Adrenal gland (tissue), 12 donors: ENCODE data around the gene SLC26A1. TPM values are rescaled to one million over a fixed set of nuclear protein-coding genes. Genes with fewer than 3 reads are reported as not detected.
"Not testable (repeated sequence)": the region's sequence is repeated elsewhere in the genome, so short reads cannot be mapped to it uniquely, and the experiment has no call there.

Source experiments
- DNase-seq, 7 donors: peaks; one replicate each; pipeline ENCODE4 v3.0.0-alpha.2; 2019 to 2020
- H3K27ac ChIP-seq, 5 donors: fragments of 200-600 bp; sonication (generic) in 4 of 5; 1 replicate in 3 of 5; 2 replicates in 2 of 5; pipeline versions ENCODE4 v1.5.1 to v1.8.0; 2016 to 2020; ENCODE audit warnings: mild to moderate bottlenecking in 1 of 5
- H3K27me3 ChIP-seq: fragments of 200-600 bp; 2 replicates; pipeline ENCODE4 v1.8.0; 2021
- H3K36me3 ChIP-seq, 2 donors: fragments of 200-600 bp; replicated peaks in 1 of 2; 1 replicate in 1 of 2; 2 replicates in 1 of 2; pipeline versions ENCODE4 v1.5.1 to v1.8.0; 2018 to 2022
- H3K4me1 ChIP-seq, 2 donors: fragments of 200-600 bp; replicated peaks in 1 of 2; 1 replicate in 1 of 2; 2 replicates in 1 of 2; pipeline versions ENCODE4 v1.5.1 to v1.8.0; 2018 to 2021
- H3K4me3 ChIP-seq, 4 donors: fragments of 200-600 bp; sonication (generic) in 3 of 4; one replicate each; pipeline ENCODE4 v1.5.1; 2016 to 2018
- H3K9me3 ChIP-seq, 3 donors: fragments of 200-600 bp; sonication (generic) in 1 of 3; replicated peaks in 1 of 3; 1 replicate in 2 of 3; 2 replicates in 1 of 3; pipeline versions ENCODE4 v1.5.1 to v1.8.0; 2016 to 2021
- CTCF ChIP-seq, 6 experiments: fragments of 450-650 bp in 4 of 6; fragments of 200-600 bp in 2 of 6; sonication (generic) in 1 of 6; IDR thresholded peaks; 1 replicate in 5 of 6; 2 replicates in 1 of 6; pipeline versions ENCODE4 v1.5.1 to v1.8.0; 2016 to 2021; ENCODE audit warnings: antibody characterized with exemption in 6 of 6, mild to moderate bottlenecking in 2 of 6, moderate library complexity in 1 of 6
- POLR2A ChIP-seq, 2 donors: fragments of 450-650 bp; IDR thresholded peaks; one replicate each; pipeline ENCODE4 v1.6.1; 2017; ENCODE audit warnings: antibody characterized with exemption in 2 of 2, mild to moderate bottlenecking in 2 of 2, moderate library complexity in 1 of 2
- WGBS, 4 donors: extraction: QIAGEN DNeasy Blood & Tissue Kit in 2 of 4; methylation state at CpG; one replicate each; pipeline versions ENCODE4 v1.1.5 to v1.1.7; 2013 to 2017; 5-methylcytosine and 5-hydroxymethylcytosine counted together
- intact Hi-C, 2 donors: fragments of 100-400 bp; cut with DNase I; formaldehyde crosslinking; loops; one replicate each; pipeline versions ENCODE4 v1.14.1 to v1.15.0; 2022 to 2023
- polyA plus RNA-seq, 3 donors: library from polyadenylated mRNA; stranded (reverse); fragments of 200-250 nt in 2 of 3; fragments of 350-450 nt in 1 of 3; fragmentation: Illumina TruSeq in 1 of 3; extraction: RNeasy Lipid Tissue Mini Kit (QIAGEN cat#74804) in 1 of 3; gene quantifications; one replicate each; pipeline ENCODE4 v1.2.3, GENCODE V29; 2013 to 2014
- total RNA-seq, 9 donors: library from RNA; depleted of rRNA in 4 of 9; stranded (reverse); fragments of >200 nt in 4 of 9; fragments of 120-200 nt in 1 of 9; fragmentation: NEBNext Ultra II Directional in 1 of 9; extraction: Animal tissue kit (Norgen Biotek cat#: 25700) in 1 of 9; gene quantifications; one replicate each; pipeline versions ENCODE4 v1.1.0 to v1.2.4, GENCODE V29; 2013 to 2023
- donor health status: healthy with polysubstance abuse.
- donor health status: Bipolar disorder and iron deficiency.
- donor health status: DM: yes; HTN: yes; CAD: no.
- donor health status: DM: no; HTN: no; CAD: no.
- donor health status: DM: no; HTN: no; CAD: no.
- donor health status: DM: yes; HTN: yes; CAD: no.

The SLC26A1 gene
- total and polyA plus RNA-seq, 12 donors = 0.85 to 55.0 (median 3.9) TPM

GRCh38 chr4:1002131-1002630 is 9.0 kb upstream of the SLC26A1 start:
- Histone ChIP-seq H3K9me3 (no peaks in the 10 kb centered on the region), H3K4me1 (peaks cover 18 to 20% of the 10 kb centered on the region in 2 donors), H3K27ac (no peak overlapping the region), H3K4me3 (peak overlapping the region in 1 of 4 donors; percentile 26), H3K27me3 (peaks cover 38% of the 10 kb centered on the region), H3K36me3 (no peaks in the 10 kb centered on the region)
- WGBS, 4 donors = 2 to 3% methylated on average over 54 of the region's 54 CpGs; no CpG with 5 or more reads in 2 of the 4 donors
- DNase-seq = peak in 4 of 7 donors; percentile 61 to 65 (median 63)
- intact Hi-C loops = no loop called here
- no peak for TF ChIP-seq POLR2A (IDR thresholded peaks at IDR 0.05)
- no peak for TF ChIP-seq CTCF (IDR thresholded peaks at IDR 0.05)

GRCh38 chr4:1001561-1002130 is 8.4 kb upstream of the SLC26A1 start:
- no peak for TF ChIP-seq CTCF (IDR thresholded peaks at IDR 0.05)
- no peak for TF ChIP-seq POLR2A (IDR thresholded peaks at IDR 0.05)
- Histone ChIP-seq H3K36me3 (no peaks in the 10 kb centered on the region), H3K4me1 (peaks cover 18 to 23% of the 10 kb centered on the region in 2 donors), H3K4me3 (no peak overlapping the region), H3K27me3 (peaks cover 38% of the 10 kb centered on the region), H3K9me3 (no peaks in the 10 kb centered on the region), H3K27ac (no peak overlapping the region)
- intact Hi-C loops = no loop called here
- 17 to 100% (median 31%) methylated on average over 1 to 48 of the region's 48 CpGs for WGBS, 4 donors
- DNase-seq = no peak

- WGBS, 4 donors = 80 to 100% (median 86%) methylated on average over 1 to 15 of the region's 15 CpGs
- Histone ChIP-seq H3K36me3 (no peaks in the 10 kb centered on the region), H3K27me3 (peaks cover 38% of the 10 kb centered on the region), H3K27ac (no peak overlapping the region), H3K4me3 (no peak overlapping the region), H3K9me3 (no peaks in the 10 kb centered on the region), H3K4me1 (peaks cover 18 to 23% of the 10 kb centered on the region in 2 donors)
- intact Hi-C loops = no loop called here
- no peak for DNase-seq
- no peak for TF ChIP-seq POLR2A (IDR thresholded peaks at IDR 0.05)
- no peak for TF ChIP-seq CTCF (IDR thresholded peaks at IDR 0.05)
These were observed 7.6 kb upstream of the SLC26A1 start for GRCh38 chr4:1000686-1001260.

- Histone ChIP-seq H3K4me3 (no peak overlapping the region), H3K36me3 (no peaks in the 10 kb centered on the region), H3K27ac (no peak overlapping the region), H3K9me3 (no peaks in the 10 kb centered on the region), H3K27me3 (peaks cover 38% of the 10 kb centered on the region), H3K4me1 (peaks cover 18 to 23% of the 10 kb centered on the region in 2 donors)
- 66 to 85% (median 75%) methylated on average over 4 to 18 of the region's 18 CpGs for WGBS, 4 donors
- no peak for DNase-seq
- no peak for TF ChIP-seq CTCF (IDR thresholded peaks at IDR 0.05)
- no peak for TF ChIP-seq POLR2A (IDR thresholded peaks at IDR 0.05)
- intact Hi-C loops = no loop called here
These were observed 6.8 kb upstream of the SLC26A1 start for GRCh38 chr4:999882-1000425.

- peaks cover 18 to 23% of the 10 kb centered on the region in 2 donors for H3K4me1 ChIP-seq
- 53 to 64% (median 60%) methylated on average over 14 to 17 of the region's 21 CpGs for WGBS, 4 donors
- H3K4me3 ChIP-seq, H3K9me3 ChIP-seq, DNase-seq, intact Hi-C loops, H3K27ac ChIP-seq, H3K36me3 ChIP-seq: not testable (repeated sequence)
- H3K27me3 ChIP-seq = peaks cover 34% of the 10 kb centered on the region
These were observed 6.1 kb upstream of the SLC26A1 start for GRCh38 chr4:999240-999863.
